Activated gamma-delta T cell (primary cell): ENCODE data around the gene PHACTR2.
"Not testable (repeated sequence)": the region's sequence is repeated elsewhere in the genome, so short reads cannot be mapped to it uniquely, and the experiment has no call there.

Source experiments
- DNase-seq: peaks from one replicate; lab custom pipeline; 2025; lab: John Stamatoyannopoulos, UW
- total RNA-seq, 2 donors: gene quantifications; one replicate each; lab custom pipeline; 2026; lab: John Stamatoyannopoulos, UW

Gene PHACTR2
- total RNA-seq: 148 to 159 reads per million in 2 donors

- peak; percentile 20 for DNase-seq
Measured at GRCh38 chr6:143677891-143678791, at the start of gene PHACTR2. Gene PHACTR2 (plus strand): TSS chr6:143677965. CDS start chr6:143678164, 199 bp downstream.

- no peak for DNase-seq
Measured at GRCh38 chr6:143629104-143630080, 48.4 kb upstream of the PHACTR2 start.

- DNase-seq: not testable (repeated sequence)
Measured at GRCh38 chr6:143631196-143631595, 46.6 kb upstream of the PHACTR2 start.

- DNase-seq: no peak
Measured at GRCh38 chr6:143632894-143633293, 44.9 kb upstream of the PHACTR2 start.

- no peak for DNase-seq
Measured at GRCh38 chr6:143634486-143634885, 43.3 kb upstream of the PHACTR2 start.

- no peak for DNase-seq
Measured at GRCh38 chr6:143637691-143638090, 40.1 kb upstream of the PHACTR2 start.

GRCh38 chr6:143642403-143642802 lies 35.4 kb upstream of the PHACTR2 start:
- DNase-seq: no peak

- DNase-seq: no peak
Measured at GRCh38 chr6:143647191-143647590, 30.6 kb upstream of the PHACTR2 start.

- no peak for DNase-seq
Measured at GRCh38 chr6:143647732-143648131, 30.0 kb upstream of the PHACTR2 start.

GRCh38 chr6:143649319-143649718 lies 28.4 kb upstream of the PHACTR2 start:
- not testable (repeated sequence) for DNase-seq

- not testable (repeated sequence) for DNase-seq
Measured at GRCh38 chr6:143651328-143651727, 26.4 kb upstream of the PHACTR2 start.

GRCh38 chr6:143652841-143653331 lies 24.9 kb upstream of the PHACTR2 start:
- no peak for DNase-seq

GRCh38 chr6:143655541-143655940 lies 22.2 kb upstream of the PHACTR2 start:
- no peak for DNase-seq

GRCh38 chr6:143656026-143656425 lies 21.7 kb upstream of the PHACTR2 start:
- DNase-seq: no peak

GRCh38 chr6:143657809-143658208 lies 20.0 kb upstream of the PHACTR2 start:
- no peak for DNase-seq

- DNase-seq: not testable (repeated sequence)
Measured at GRCh38 chr6:143660170-143660569, 17.6 kb upstream of the PHACTR2 start.

GRCh38 chr6:143664171-143664570 lies 13.6 kb upstream of the PHACTR2 start:
- no peak for DNase-seq

GRCh38 chr6:143666007-143666406 lies 11.8 kb upstream of the PHACTR2 start:
- DNase-seq: not testable (repeated sequence)

- not testable (repeated sequence) for DNase-seq
Measured at GRCh38 chr6:143669483-143669882, 8.3 kb upstream of the PHACTR2 start.

GRCh38 chr6:143673669-143674068 lies 4.1 kb upstream of the PHACTR2 start:
- no peak for DNase-seq

GRCh38 chr6:143674483-143675381 lies 3.0 kb upstream of the PHACTR2 start:
- no peak for DNase-seq
